ENCODE data around the gene FLNB. TPM values are rescaled to one million over a fixed set of nuclear protein-coding genes. Genes with fewer than 3 reads are reported as not detected.

The FLNB gene
- total RNA-seq, 2 donors from 2014 or later: 212 to 221 TPM

- Histone ChIP-seq H3K4me1 (ENCODE audit: control insufficient read depth, insufficient read depth, low read length) (peaks cover 20% of the 10 kb centered on the region), H3K9ac (ENCODE audit: extremely low read depth, low read length, poor library complexity, severe bottlenecking) (peak overlapping the region; percentile 16), H3K36me3 (ENCODE audit: control insufficient read depth, insufficient read depth, low read length) (peaks cover 37% of the 10 kb centered on the region), H3K4me3 (ENCODE audit: low read length) (peak overlapping the region; percentile 94), H3K27me3 (ENCODE audit: control insufficient read depth, insufficient read depth, low read length, poor library complexity, severe bottlenecking) (no peaks in the 10 kb centered on the region), H3K9me3 (ENCODE audit: control insufficient read depth, low read length) (no peaks in the 10 kb centered on the region), H3K27ac (ENCODE audit: low read depth, low read length) (no peak overlapping the region)
- WGBS, 2 experiments (ENCODE audit: insufficient coverage in 1 of 2, insufficient read length in 1 of 2): 90 to 97% methylated on average over 3 of the region's 3 CpGs
- Mint-ChIP-seq H3K36me3 (ENCODE audit: low read depth) (peaks cover 5% of the 10 kb centered on the region), H3K27me3 (ENCODE audit: insufficient read depth) (no peaks in the 10 kb centered on the region), H3K4me3 (no peak overlapping the region), H3K9me3 (no peaks in the 10 kb centered on the region), H3K27ac (peak overlapping the region; percentile 58), H3K4me1 (peaks cover 60% of the 10 kb centered on the region)
- TF ChIP-seq CTCF (conservative IDR thresholded peaks at IDR 0.05): no peak
- DNase-seq: no peak
Observed at GRCh38 chr3:58013099-58013498, 4.9 kb downstream of the FLNB start.

- H3K4me1 ChIP-seq (ENCODE audit: control insufficient read depth, insufficient read depth, low read length): peaks cover 20% of the 10 kb centered on the region
- H3K9me3 Mint-ChIP-seq: no peaks in the 10 kb centered on the region
- no peak overlapping the region for H3K9ac ChIP-seq (ENCODE audit: extremely low read depth, low read length, poor library complexity, severe bottlenecking)
- H3K9me3 ChIP-seq (ENCODE audit: control insufficient read depth, low read length): no peaks in the 10 kb centered on the region
- WGBS, 2 experiments (ENCODE audit: insufficient coverage in 1 of 2, insufficient read length in 1 of 2): 82 to 93% methylated on average over 7 to 10 of the region's 10 CpGs
- peaks cover 63% of the 10 kb centered on the region for H3K4me1 Mint-ChIP-seq
- no peak overlapping the region for H3K27ac ChIP-seq (ENCODE audit: low read depth, low read length)
- DNase-seq: peak; percentile 81
- no peaks in the 10 kb centered on the region for H3K27me3 ChIP-seq (ENCODE audit: control insufficient read depth, insufficient read depth, low read length, poor library complexity, severe bottlenecking)
- peaks cover 5% of the 10 kb centered on the region for H3K36me3 Mint-ChIP-seq (ENCODE audit: low read depth)
- H3K4me3 Mint-ChIP-seq: no peak overlapping the region
- H3K36me3 ChIP-seq (ENCODE audit: control insufficient read depth, insufficient read depth, low read length): peaks cover 39% of the 10 kb centered on the region
- H3K4me3 ChIP-seq (ENCODE audit: low read length): peak overlapping the region; percentile 94
- peak overlapping the region; percentile 68 for H3K27ac Mint-ChIP-seq
- no peak for TF ChIP-seq CTCF (conservative IDR thresholded peaks at IDR 0.05)
- no peaks in the 10 kb centered on the region for H3K27me3 Mint-ChIP-seq (ENCODE audit: insufficient read depth)
Observed at GRCh38 chr3:58013973-58014649, 5.9 kb downstream of the FLNB start.

- no peaks in the 10 kb centered on the region for H3K9me3 Mint-ChIP-seq
- peaks cover 46% of the 10 kb centered on the region for H3K36me3 ChIP-seq (ENCODE audit: control insufficient read depth, insufficient read depth, low read length)
- H3K4me3 ChIP-seq (ENCODE audit: low read length): peak overlapping the region; percentile 94
- peaks cover 5% of the 10 kb centered on the region for H3K36me3 Mint-ChIP-seq (ENCODE audit: low read depth)
- peak overlapping the region; percentile 32 for H3K9ac ChIP-seq (ENCODE audit: extremely low read depth, low read length, poor library complexity, severe bottlenecking)
- peaks cover 69% of the 10 kb centered on the region for H3K4me1 Mint-ChIP-seq
- H3K27me3 ChIP-seq (ENCODE audit: control insufficient read depth, insufficient read depth, low read length, poor library complexity, severe bottlenecking): no peaks in the 10 kb centered on the region
- H3K4me1 ChIP-seq (ENCODE audit: control insufficient read depth, insufficient read depth, low read length): peaks cover 26% of the 10 kb centered on the region
- DNase-seq: no peak
- H3K9me3 ChIP-seq (ENCODE audit: control insufficient read depth, low read length): no peaks in the 10 kb centered on the region
- no peak overlapping the region for H3K4me3 Mint-ChIP-seq
- WGBS, 2 experiments (ENCODE audit: insufficient coverage in 1 of 2, insufficient read length in 1 of 2): 92 to 94% methylated on average over 3 of the region's 3 CpGs
- no peak for TF ChIP-seq CTCF (conservative IDR thresholded peaks at IDR 0.05)
- no peak overlapping the region for H3K27ac ChIP-seq (ENCODE audit: low read depth, low read length)
- peak overlapping the region; percentile 53 for H3K27ac Mint-ChIP-seq
- no peaks in the 10 kb centered on the region for H3K27me3 Mint-ChIP-seq (ENCODE audit: insufficient read depth)
Observed at GRCh38 chr3:58015520-58015915, 7.3 kb downstream of the FLNB start.
